SK-N-SH (cell line): ENCODE measurements around the gene XKR3.

Source experiments
- CTCF ChIP-seq: fragments of 200-600 bp; sonication (generic); IDR thresholded peaks from 2 replicates; pipeline ENCODE4 v1.6.1; 2017; ENCODE audit warnings: antibody characterized with exemption, mild to moderate bottlenecking, moderate library complexity
- EP300 ChIP-seq, 2 experiments: IDR thresholded peaks; 2 replicates each; pipeline versions ENCODE4 v1.4.0 to v1.6.1; 2012; ENCODE audit warnings: borderline replicate concordance in 1 of 2, low read depth in 1 of 2, low read length in 1 of 2
- MAX ChIP-seq: IDR thresholded peaks from 2 replicates; pipeline ENCODE4 v1.4.0; 2012; ENCODE audit warnings: low read depth
- RAD21 ChIP-seq: IDR thresholded peaks from 2 replicates; pipeline ENCODE4 v1.6.1; 2012; ENCODE audit warnings: mild to moderate bottlenecking, low read length
- RFX5 ChIP-seq: IDR thresholded peaks from 2 replicates; pipeline ENCODE4 v1.6.1; 2012; ENCODE audit warnings: mild to moderate bottlenecking, improper control_type of control experiment, low read length
- SIN3A ChIP-seq: IDR thresholded peaks from 2 replicates; pipeline ENCODE4 v1.6.1; 2012; ENCODE audit warnings: low read depth, mild to moderate bottlenecking, low read length, moderate library complexity, borderline replicate concordance
- TAF1 ChIP-seq: IDR thresholded peaks from 2 replicates; pipeline ENCODE4 v1.6.1; 2012; ENCODE audit warnings: low read depth, mild to moderate bottlenecking, low read length, moderate library complexity, borderline replicate concordance
- TF ChIP-seq, protein P1 (sequence below): IDR thresholded peaks from 2 replicates; pipeline ENCODE4 v1.6.1; 2012; ENCODE audit warnings: mild to moderate bottlenecking, low read depth, low read length, moderate library complexity
- TF ChIP-seq, protein P2 (sequence below): fragments of 150-350 bp; IDR thresholded peaks from 2 replicates; pipeline ENCODE4 v1.6.1; 2017; ENCODE audit warnings: antibody characterized with exemption, low read length, low read depth, borderline replicate concordance

DNA sequence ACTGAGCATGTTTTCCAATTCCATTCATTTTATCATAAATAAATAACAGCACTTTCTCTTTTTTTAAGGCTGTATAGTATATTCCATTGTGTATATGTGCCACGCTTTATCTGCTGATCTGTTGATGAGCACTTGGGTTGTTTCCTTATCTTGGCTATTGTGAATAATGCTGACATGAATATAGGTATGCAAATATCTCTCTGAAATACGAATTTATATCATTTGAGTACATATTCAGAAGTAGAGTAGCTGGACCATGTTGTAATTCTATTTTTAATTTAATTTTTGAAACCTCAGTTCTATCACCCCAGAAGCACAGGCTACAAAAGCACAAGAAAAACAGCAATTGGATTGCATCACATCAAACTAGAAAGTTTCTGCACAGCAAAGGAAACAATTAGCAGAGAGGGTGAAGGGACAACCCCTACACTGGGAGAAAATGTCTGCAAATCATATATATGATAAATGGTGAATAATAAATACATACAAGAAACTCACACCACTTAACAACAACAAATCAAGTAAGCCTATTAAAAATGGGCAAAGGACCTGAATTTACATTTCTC is 43.4 kb downstream of the XKR3 start:
- TF ChIP-seq CTCF = no peak
- TF ChIP-seq, protein P1, sequence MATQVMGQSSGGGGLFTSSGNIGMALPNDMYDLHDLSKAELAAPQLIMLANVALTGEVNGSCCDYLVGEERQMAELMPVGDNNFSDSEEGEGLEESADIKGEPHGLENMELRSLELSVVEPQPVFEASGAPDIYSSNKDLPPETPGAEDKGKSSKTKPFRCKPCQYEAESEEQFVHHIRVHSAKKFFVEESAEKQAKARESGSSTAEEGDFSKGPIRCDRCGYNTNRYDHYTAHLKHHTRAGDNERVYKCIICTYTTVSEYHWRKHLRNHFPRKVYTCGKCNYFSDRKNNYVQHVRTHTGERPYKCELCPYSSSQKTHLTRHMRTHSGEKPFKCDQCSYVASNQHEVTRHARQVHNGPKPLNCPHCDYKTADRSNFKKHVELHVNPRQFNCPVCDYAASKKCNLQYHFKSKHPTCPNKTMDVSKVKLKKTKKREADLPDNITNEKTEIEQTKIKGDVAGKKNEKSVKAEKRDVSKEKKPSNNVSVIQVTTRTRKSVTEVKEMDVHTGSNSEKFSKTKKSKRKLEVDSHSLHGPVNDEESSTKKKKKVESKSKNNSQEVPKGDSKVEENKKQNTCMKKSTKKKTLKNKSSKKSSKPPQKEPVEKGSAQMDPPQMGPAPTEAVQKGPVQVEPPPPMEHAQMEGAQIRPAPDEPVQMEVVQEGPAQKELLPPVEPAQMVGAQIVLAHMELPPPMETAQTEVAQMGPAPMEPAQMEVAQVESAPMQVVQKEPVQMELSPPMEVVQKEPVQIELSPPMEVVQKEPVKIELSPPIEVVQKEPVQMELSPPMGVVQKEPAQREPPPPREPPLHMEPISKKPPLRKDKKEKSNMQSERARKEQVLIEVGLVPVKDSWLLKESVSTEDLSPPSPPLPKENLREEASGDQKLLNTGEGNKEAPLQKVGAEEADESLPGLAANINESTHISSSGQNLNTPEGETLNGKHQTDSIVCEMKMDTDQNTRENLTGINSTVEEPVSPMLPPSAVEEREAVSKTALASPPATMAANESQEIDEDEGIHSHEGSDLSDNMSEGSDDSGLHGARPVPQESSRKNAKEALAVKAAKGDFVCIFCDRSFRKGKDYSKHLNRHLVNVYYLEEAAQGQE = no peak
- no peak for TF ChIP-seq RFX5
- TF ChIP-seq TAF1 = no peak
- no peak for TF ChIP-seq EP300 (IDR thresholded peaks at IDR 0.05; ENCODE audit: borderline replicate concordance in 1 of 2, low read depth in 1 of 2, low read length in 1 of 2)
- TF ChIP-seq SIN3A = no peak
- no peak for TF ChIP-seq MAX
- no peak for TF ChIP-seq RAD21
- TF ChIP-seq, protein P2, sequence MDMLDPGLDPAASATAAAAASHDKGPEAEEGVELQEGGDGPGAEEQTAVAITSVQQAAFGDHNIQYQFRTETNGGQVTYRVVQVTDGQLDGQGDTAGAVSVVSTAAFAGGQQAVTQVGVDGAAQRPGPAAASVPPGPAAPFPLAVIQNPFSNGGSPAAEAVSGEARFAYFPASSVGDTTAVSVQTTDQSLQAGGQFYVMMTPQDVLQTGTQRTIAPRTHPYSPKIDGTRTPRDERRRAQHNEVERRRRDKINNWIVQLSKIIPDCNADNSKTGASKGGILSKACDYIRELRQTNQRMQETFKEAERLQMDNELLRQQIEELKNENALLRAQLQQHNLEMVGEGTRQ = no peak
